IMR-90 (cell line): ENCODE measurements around the gene FGB. TPM values are rescaled to one million over a fixed set of nuclear protein-coding genes. Genes with fewer than 3 reads are reported as not detected.

ENCODE experiments used
- ATAC-seq: fragments of 200-7000 bp; cut with Tn5 transposase; 2 replicates; pipeline ENCODE4 v1.9.1; 2020; ENCODE audit warnings: low read depth, mild to moderate bottlenecking, moderate library complexity
- BruUV-seq: library from RNA; stranded (reverse); fragments of 400-500 nt; replicated peaks from 2 replicates; lab custom pipeline; 2021; lab: Mats Ljungman, UMichigan
- CTCF ChIA-PET: fragments of 300-600 bp; formaldehyde crosslinking; extraction: SDS; loops from one replicate; lab custom pipeline; 2021; ENCODE audit warnings: antibody characterized with exemption; lab: Yijun Ruan, JAX
- POLR2A ChIA-PET: fragments of 300-600 bp; sonication (Branson Sonifier 250); formaldehyde crosslinking; loops from one replicate; lab custom pipeline; 2022; ENCODE audit warnings: antibody characterized with exemption; ENCODE audit not compliant: unreplicated experiment; lab: Charles Lee
- DNase-seq: peaks from one replicate; pipeline ENCODE4 v3.0.0; 2013
- H2AFZ ChIP-seq: replicated peaks from 2 replicates; pipeline ENCODE3; 2013; ENCODE audit warnings: low read length, mild to moderate bottlenecking; ENCODE audit not compliant: poor library complexity
- H2AK5ac ChIP-seq: 2 replicates; pipeline ENCODE4 v1.6.1; 2013; ENCODE audit warnings: low read depth, low read length, inconsistent platforms
- H2AK9ac ChIP-seq: replicated peaks from 2 replicates; pipeline ENCODE3; 2013; ENCODE audit warnings: mild to moderate bottlenecking, low read depth, low read length, moderate library complexity; ENCODE audit not compliant: poor library complexity
- H2BK120ac ChIP-seq: 2 replicates; pipeline ENCODE4 v1.6.1; 2013; ENCODE audit warnings: low read depth, low read length, inconsistent platforms
- H2BK15ac ChIP-seq: 3 replicates; pipeline ENCODE4 v1.6.1; 2013; ENCODE audit warnings: low read depth, low read length, inconsistent platforms
- H2BK20ac ChIP-seq: 2 replicates; pipeline ENCODE4 v1.6.1; 2013; ENCODE audit warnings: low read depth, mild to moderate bottlenecking, inconsistent platforms, low read length, moderate library complexity
- H2BK5ac ChIP-seq: 2 replicates; pipeline ENCODE4 v1.6.1; 2013; ENCODE audit warnings: mild to moderate bottlenecking, low read depth, low read length, inconsistent platforms; ENCODE audit not compliant: poor library complexity, severe bottlenecking
- H3K14ac ChIP-seq: replicated peaks from 2 replicates; pipeline ENCODE4 v1.6.1; 2013; ENCODE audit warnings: low read depth, low read length, inconsistent platforms
- H3K18ac ChIP-seq: 2 replicates; pipeline ENCODE4 v1.6.1; 2013; ENCODE audit warnings: low read depth, low read length, control low read depth
- H3K23ac ChIP-seq: 2 replicates; pipeline ENCODE4 v1.6.1; 2013; ENCODE audit warnings: low read depth, low read length, inconsistent platforms
- H3K27ac ChIP-seq: 2 replicates; pipeline ENCODE4 v1.5.1; 2013; ENCODE audit warnings: mild to moderate bottlenecking, control low read depth, low read length; ENCODE audit not compliant: insufficient read depth
- H3K27me3 ChIP-seq: 2 replicates; pipeline ENCODE4 v1.6.1; 2013; ENCODE audit warnings: low read length; ENCODE audit not compliant: control insufficient read depth, insufficient read depth
- H3K36me3 ChIP-seq: 2 replicates; pipeline ENCODE4 v1.6.1; 2013; ENCODE audit warnings: low read length, mixed read lengths; ENCODE audit not compliant: control insufficient read depth, insufficient read depth
- H3K4ac ChIP-seq: 2 replicates; pipeline ENCODE4 v1.6.1; 2013; ENCODE audit warnings: low read depth, low read length, inconsistent platforms
- H3K4me1 ChIP-seq: 2 replicates; pipeline ENCODE4 v1.6.1; 2013; ENCODE audit warnings: low read length, mixed read lengths; ENCODE audit not compliant: control insufficient read depth, insufficient read depth
- H3K4me2 ChIP-seq: 2 replicates; pipeline ENCODE4 v1.6.1; 2013; ENCODE audit warnings: low read depth, mild to moderate bottlenecking, control low read depth, low read length, moderate library complexity
- H3K4me3 ChIP-seq: 2 replicates; pipeline ENCODE4 v1.5.1; 2013; ENCODE audit warnings: low read depth, mild to moderate bottlenecking, control low read depth, low read length, moderate library complexity; ENCODE audit not compliant: insufficient read depth
- H3K56ac ChIP-seq: 2 replicates; pipeline ENCODE4 v1.6.1; 2013; ENCODE audit warnings: low read length, inconsistent platforms; ENCODE audit not compliant: insufficient read depth; ENCODE audit errors: extremely low read depth
- H3K79me1 ChIP-seq, 2 experiments: 2 replicates each; pipeline ENCODE4 v1.6.1; 2013; ENCODE audit warnings: low read length in 2 of 2, inconsistent platforms in 1 of 2, low read depth in 1 of 2
- H3K9ac ChIP-seq: 2 replicates; pipeline ENCODE4 v1.6.1; 2013; ENCODE audit warnings: low read depth, low read length, control low read depth
- H3K9me1 ChIP-seq: 2 replicates; pipeline ENCODE4 v1.6.1; 2013; ENCODE audit warnings: low read length, inconsistent platforms; ENCODE audit not compliant: insufficient read depth
- H3K9me3 ChIP-seq: 2 replicates; pipeline ENCODE4 v1.6.1; 2013; ENCODE audit warnings: low read length; ENCODE audit not compliant: control insufficient read depth, insufficient read depth
- H4K20me1 ChIP-seq: 2 replicates; pipeline ENCODE4 v1.6.1; 2013; ENCODE audit warnings: low read length, inconsistent platforms; ENCODE audit not compliant: insufficient read depth
- H4K5ac ChIP-seq: 2 replicates; pipeline ENCODE4 v1.6.1; 2013; ENCODE audit warnings: mild to moderate bottlenecking, low read depth, low read length, control low read depth
- H4K8ac ChIP-seq, 2 experiments: 2 replicates each; pipeline ENCODE4 v1.6.1; 2013; ENCODE audit warnings: low read depth in 2 of 2, low read length in 2 of 2, control low read depth in 1 of 2, inconsistent platforms in 1 of 2
- H4K91ac ChIP-seq: 2 replicates; pipeline ENCODE4 v1.6.1; 2013; ENCODE audit warnings: low read depth, low read length, inconsistent platforms; ENCODE audit not compliant: insufficient read depth
- CEBPB ChIP-seq: IDR thresholded peaks from 2 replicates; pipeline ENCODE4 v1.6.1; 2012; ENCODE audit warnings: low read depth, low read length, improper control_type of control experiment
- CHD1 ChIP-seq: IDR thresholded peaks from 2 replicates; pipeline ENCODE4 v1.6.1; 2012; ENCODE audit warnings: low read depth, low read length, improper control_type of control experiment
- CTCF ChIP-seq: conservative IDR thresholded peaks from 2 replicates; pipeline ENCODE4 v1.5.1; 2012; ENCODE audit warnings: mild to moderate bottlenecking, low read depth, low read length, improper control_type of control experiment
- ELK1 ChIP-seq: fragments of 150-350 bp; IDR thresholded peaks from 2 replicates; pipeline ENCODE4 v1.6.1; 2016; ENCODE audit warnings: low read depth, mild to moderate bottlenecking, low read length, moderate library complexity, borderline replicate concordance
- FOS ChIP-seq: fragments of 150-350 bp; IDR thresholded peaks from 2 replicates; pipeline ENCODE4 v1.6.1; 2016; ENCODE audit warnings: low read depth, low read length
- MAFK ChIP-seq: IDR thresholded peaks from 2 replicates; pipeline ENCODE4 v1.6.1; 2012; ENCODE audit warnings: low read depth, low read length, improper control_type of control experiment
- MAZ ChIP-seq: IDR thresholded peaks from 2 replicates; pipeline ENCODE4 v1.6.1; 2012; ENCODE audit warnings: low read depth, mild to moderate bottlenecking, low read length, improper control_type of control experiment, moderate library complexity, borderline replicate concordance
- MXI1 ChIP-seq: IDR thresholded peaks from 2 replicates; pipeline ENCODE4 v1.6.1; 2012; ENCODE audit warnings: low read depth, mild to moderate bottlenecking, low read length, moderate library complexity, borderline replicate concordance
- NFE2L2 ChIP-seq: fragments of 150-350 bp; IDR thresholded peaks from 2 replicates; pipeline ENCODE4 v1.6.1; 2016; ENCODE audit warnings: low read depth, mild to moderate bottlenecking, low read length
- RAD21 ChIP-seq: IDR thresholded peaks from 2 replicates; pipeline ENCODE4 v1.6.1; 2012; ENCODE audit warnings: low read length, improper control_type of control experiment
- RCOR1 ChIP-seq: IDR thresholded peaks from 2 replicates; pipeline ENCODE4 v1.6.1; 2012; ENCODE audit warnings: mild to moderate bottlenecking, low read length, improper control_type of control experiment; ENCODE audit not compliant: insufficient replicate concordance
- RFX5 ChIP-seq: IDR thresholded peaks from 2 replicates; pipeline ENCODE4 v1.8.0; 2012; ENCODE audit warnings: low read depth, mild to moderate bottlenecking, low read length, moderate library complexity
- SMC3 ChIP-seq: fragments of 150-350 bp; IDR thresholded peaks from 2 replicates; pipeline ENCODE4 v1.6.1; 2016; ENCODE audit warnings: low read depth, mild to moderate bottlenecking, antibody characterized with exemption, low read length, moderate library complexity
- USF2 ChIP-seq: fragments of 150-350 bp; IDR thresholded peaks from 2 replicates; pipeline ENCODE4 v1.6.1; 2017; ENCODE audit warnings: mild to moderate bottlenecking, antibody characterized with exemption, low read length, low read depth
- WGBS, 2 experiments: methylation state at CpG; one replicate each; pipeline versions ENCODE4 v1.1.5 to v1.1.7; 2013; ENCODE audit warnings: missing lambda C conversion rate in 2 of 2; ENCODE audit not compliant: insufficient read length in 1 of 2; ENCODE audit errors: extremely low coverage in 2 of 2; 5-methylcytosine and 5-hydroxymethylcytosine counted together
- dilution Hi-C: fragments of 300-500 bp; cut with HindIII; formaldehyde crosslinking; loops from one replicate; pipeline ENCODE4 v1.14.3; 2018; ENCODE audit warnings: low sequenced_read_pairs; ENCODE audit not compliant: unreplicated experiment
- in situ Hi-C: fragments of 300-500 bp; cut with MboI; formaldehyde crosslinking; loops from 3 replicates; pipeline ENCODE4 v1.14.3; 2019; ENCODE audit warnings: low sequenced_read_pairs, inconsistent platforms, mixed read lengths
- intact Hi-C: fragments of 100-400 bp; cut with micrococcal nuclease; formaldehyde crosslinking; loops from 2 replicates; pipeline ENCODE4 v1.10.0; 2022
- polyA plus RNA-seq, 3 experiments: library from polyadenylated mRNA; depleted of rRNA; stranded (reverse); fragments of >200 nt; gene quantifications; 2 replicates each; pipeline ENCODE4 v1.2.3, GENCODE V29; 2012; ENCODE audit warnings: low replicate concordance in 1 of 3
- total RNA-seq: library from RNA; depleted of rRNA; stranded (reverse); fragments of >200 nt; gene quantifications from 2 replicates; pipeline ENCODE4 v1.2.3, GENCODE V29; 2012

FGB gene
- total and polyA plus RNA-seq, 2 of the 4 experiments (the other 2 are of a cell fraction), result not detected

GRCh38 chr4:154618708-154619315 is 56.0 kb downstream of the FGB start:
- peak; percentile 79 for ATAC-seq
- Histone ChIP-seq H2BK120ac (no peak overlapping the region), H3K36me3 (no peaks in the 10 kb centered on the region), H3K56ac (no peak overlapping the region), H2AFZ (no peak overlapping the region), H3K4me1 (no peaks in the 10 kb centered on the region), H3K9me3 (no peaks in the 10 kb centered on the region), H3K4me2 (no peak overlapping the region), H3K14ac (no peak overlapping the region), H3K27ac (no peak overlapping the region), H4K91ac (no peak overlapping the region), H3K18ac (no peak overlapping the region), H3K4ac (no peak overlapping the region), H3K27me3 (no peaks in the 10 kb centered on the region), H3K9ac (no peak overlapping the region), H3K23ac (no peak overlapping the region), H4K5ac (no peak overlapping the region), H2BK20ac (no peak overlapping the region), H3K4me3 (no peak overlapping the region), H2AK9ac (no peak overlapping the region), H4K8ac (no peak overlapping the region), H2BK5ac (no peak overlapping the region), H2BK15ac (no peak overlapping the region), H3K9me1 (no peaks in the 10 kb centered on the region), H3K79me1 (no peaks in the 10 kb centered on the region), H2AK5ac (no peak overlapping the region), H4K20me1 (no peaks in the 10 kb centered on the region)
- peak; percentile 56 for TF ChIP-seq RAD21
- no peak for TF ChIP-seq MAZ
- TF ChIP-seq NFE2L2, result no peak
- no peak for TF ChIP-seq RFX5
- no peak for TF ChIP-seq FOS
- no peak for TF ChIP-seq CEBPB
- TF ChIP-seq MXI1, result no peak
- TF ChIP-seq ELK1, result no peak
- TF ChIP-seq MAFK, result no peak
- no peak for TF ChIP-seq CHD1
- TF ChIP-seq USF2, result no peak
- peak; percentile 62 for TF ChIP-seq SMC3
- peak; percentile 68 for TF ChIP-seq CTCF
- no peak for TF ChIP-seq RCOR1
- dilution Hi-C loops (no loop called here), in situ Hi-C loops (loop anchor here (5.0 kb wide), 1 partner anchor 67 kb away; the partner anchor contains the start of gene PLRG1), intact Hi-C loops (loop anchor here (1.0 kb wide), 2 partner anchors 60 to 67 kb away; no protein-coding TSS in a partner anchor)
- CTCF ChIA-PET, result interaction anchor here (1.0 to 2.5 kb wide), 11 partner anchors 9 to 69 kb away, joined by 3 to 21 read pairs (median 5); partner anchors contain the start of genes FGB and PLRG1
- no CpG with 5 or more reads among the region's 4 CpGs for WGBS, 2 experiments
- BruUV-seq, result no TSS peak
- peak; percentile 30 for DNase-seq
- POLR2A ChIA-PET, result interaction anchor here (0.6 kb wide), 2 partner anchors 8 to 121 kb away, joined by 4 to 8 read pairs; no protein-coding TSS in a partner anchor
